ENCODE results near the gene ZNF566. TPM values are rescaled to one million over a fixed set of nuclear protein-coding genes. Genes with fewer than 3 reads are reported as not detected.
"Not testable (repeated sequence)": the region's sequence is repeated elsewhere in the genome, so short reads cannot be mapped to it uniquely, and the experiment has no call there.

ZNF566 gene
- 35.3 TPM for total RNA-seq

- DNase-seq = peak; percentile 98
These were observed at the start of gene ZNF566 for GRCh38 chr19:36489118-36489919. Gene ZNF566 (minus strand): TSS chr19:36489561. CDS start chr19:36476557, 13,004 bp downstream.

DNA sequence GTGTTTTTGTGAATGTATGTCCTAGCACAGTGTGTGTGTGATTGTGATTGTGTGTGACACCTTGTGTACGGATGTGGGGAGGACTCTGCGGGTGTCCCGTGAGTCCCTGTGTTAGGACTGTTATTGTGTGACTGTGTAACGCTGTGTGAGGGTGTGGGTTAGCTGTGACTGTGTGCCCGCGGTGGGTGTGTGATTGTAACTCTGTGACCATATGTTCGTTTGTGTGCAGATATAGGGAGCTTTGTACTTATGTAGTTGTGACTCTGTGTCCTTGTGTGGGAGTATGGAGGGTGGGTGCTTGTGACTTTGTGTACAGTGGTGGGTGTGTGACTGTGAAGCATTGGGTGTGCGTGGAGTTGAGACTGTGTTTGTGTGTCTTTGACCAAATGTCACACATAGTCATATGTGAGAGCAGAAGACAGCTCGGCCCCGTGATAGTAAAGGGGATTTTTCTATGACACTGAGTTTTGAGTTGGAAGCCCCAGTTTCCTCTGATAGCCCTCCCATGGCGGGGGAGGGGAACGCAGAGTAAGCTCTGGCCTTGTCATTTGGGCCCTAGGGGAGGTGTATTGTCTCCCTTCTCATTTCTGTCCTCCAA is 39.7 kb upstream of the ZNF566 start:
- DNase-seq = no peak

DNA sequence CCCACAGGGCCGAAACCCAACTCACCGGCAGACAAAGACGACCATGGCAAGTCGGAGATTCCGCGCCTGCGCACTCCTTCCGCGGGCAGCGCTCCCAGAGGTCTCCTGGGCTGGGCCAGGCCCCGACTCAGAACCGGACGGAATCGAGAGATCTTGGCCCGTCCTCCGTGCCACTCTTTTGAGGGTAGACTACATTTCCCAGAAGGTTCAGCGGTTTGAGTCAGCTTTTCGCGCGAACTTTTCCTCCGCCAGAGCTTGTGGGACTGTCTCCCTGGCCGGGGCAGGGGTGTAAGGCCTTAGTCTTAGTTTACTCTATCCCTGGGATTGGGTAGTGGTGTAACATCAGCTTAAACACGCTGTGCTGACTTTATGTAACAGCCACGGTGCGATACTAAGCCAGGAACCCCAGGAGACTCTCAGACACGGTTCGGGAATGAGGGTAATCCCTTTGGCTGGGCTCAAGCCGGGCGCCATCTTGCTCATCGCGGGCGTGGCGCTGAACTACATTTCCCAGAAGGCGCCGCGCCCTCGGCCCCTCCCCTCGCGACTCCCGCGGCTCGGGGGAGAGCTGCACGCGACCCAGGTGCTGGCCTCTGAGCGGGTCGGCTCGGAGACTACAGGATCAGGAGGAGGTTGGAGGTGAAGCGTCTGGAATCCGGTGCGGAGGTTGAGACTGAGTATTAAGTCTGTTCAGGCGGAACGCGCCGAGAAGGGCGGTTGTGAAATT is 39.0 kb upstream of the ZNF566 start, which contains the start of gene ZNF260:
TSS of gene ZNF260 (minus strand) at position 78 of the 727 bp plus-strand sequence. CDS start 13,033 bp downstream, outside the sequence.
- DNase-seq = peak; percentile 99

DNA sequence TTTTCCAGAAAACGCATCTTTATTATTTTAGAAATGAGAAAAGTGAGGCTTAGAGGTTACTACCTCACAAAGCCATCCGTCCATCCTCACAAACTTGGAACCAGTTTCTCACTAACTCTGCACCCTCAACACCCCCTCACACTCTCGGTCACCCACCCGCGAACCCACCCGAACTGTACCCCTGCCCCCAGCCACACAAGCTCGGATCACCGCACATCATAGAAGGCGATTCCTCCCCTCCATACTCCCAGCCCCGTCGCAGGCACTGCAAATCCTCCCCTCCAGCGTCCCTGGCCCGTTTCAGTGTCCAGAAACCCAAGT is 38.5 kb upstream of the ZNF566 start:
- DNase-seq = no peak

GRCh38 chr19:36527341-36527740 is 38.0 kb upstream of the ZNF566 start:
- peak; percentile 16 for DNase-seq

GRCh38 chr19:36526581-36526980 is 37.2 kb upstream of the ZNF566 start:
- DNase-seq = no peak

- no peak for DNase-seq
These were observed 35.3 kb upstream of the ZNF566 start for GRCh38 chr19:36524617-36525016.

DNA sequence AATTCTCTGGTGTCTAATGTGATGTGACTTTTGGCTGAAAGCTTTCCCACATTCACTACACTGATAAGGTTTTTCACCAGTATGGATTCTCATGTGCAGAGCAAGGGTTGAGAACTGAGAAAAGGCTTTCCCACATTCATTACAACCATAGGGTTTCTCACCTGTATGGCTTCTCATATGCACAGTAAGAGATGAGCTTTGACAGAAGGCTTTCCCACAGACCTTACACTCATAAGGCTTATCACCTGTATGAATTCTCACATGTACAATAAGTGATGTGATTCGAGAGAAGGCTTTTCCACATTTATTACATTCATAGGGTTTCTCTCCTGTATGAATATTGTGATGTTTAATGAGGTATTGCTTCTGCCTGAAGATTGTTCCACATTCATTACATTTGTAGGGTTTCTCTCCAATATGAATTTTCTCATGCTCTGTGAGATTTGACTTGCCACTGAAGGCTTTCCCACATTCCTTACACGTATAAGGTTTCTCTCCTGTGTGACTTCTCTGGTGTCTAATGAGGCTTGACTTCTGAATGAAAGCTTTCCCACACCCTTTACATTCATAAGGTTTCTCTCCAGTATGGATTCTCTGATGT is 24.8 kb upstream of the ZNF566 start:
- DNase-seq = no peak

- DNase-seq = no peak
These were observed 19.0 kb upstream of the ZNF566 start for GRCh38 chr19:36508325-36508724.

DNA sequence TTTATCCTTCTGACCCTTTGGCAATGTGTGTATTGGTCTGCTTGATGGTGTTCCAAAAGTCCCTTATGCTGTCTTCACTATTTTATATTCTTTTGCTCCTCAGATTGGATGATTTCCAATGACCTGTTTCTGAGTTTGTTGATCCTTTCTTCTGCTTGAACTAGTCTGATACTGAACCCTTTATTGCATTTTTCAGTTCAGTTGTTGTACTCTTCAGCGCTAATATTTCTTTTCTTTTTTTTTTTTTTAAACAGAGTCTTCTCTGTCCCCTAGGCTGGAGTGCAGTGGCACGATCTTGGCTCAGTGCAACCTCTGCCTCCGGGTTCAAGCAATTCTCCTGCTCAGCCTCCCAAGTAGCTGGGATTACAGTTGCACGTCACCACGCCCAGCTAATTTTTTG is 12.6 kb upstream of the ZNF566 start:
- no peak for DNase-seq

GRCh38 chr19:36497001-36497400 is 7.6 kb upstream of the ZNF566 start:
- DNase-seq = no peak

GRCh38 chr19:36492689-36493453 is 3.5 kb upstream of the ZNF566 start:
- DNase-seq = peak; percentile 22

DNA sequence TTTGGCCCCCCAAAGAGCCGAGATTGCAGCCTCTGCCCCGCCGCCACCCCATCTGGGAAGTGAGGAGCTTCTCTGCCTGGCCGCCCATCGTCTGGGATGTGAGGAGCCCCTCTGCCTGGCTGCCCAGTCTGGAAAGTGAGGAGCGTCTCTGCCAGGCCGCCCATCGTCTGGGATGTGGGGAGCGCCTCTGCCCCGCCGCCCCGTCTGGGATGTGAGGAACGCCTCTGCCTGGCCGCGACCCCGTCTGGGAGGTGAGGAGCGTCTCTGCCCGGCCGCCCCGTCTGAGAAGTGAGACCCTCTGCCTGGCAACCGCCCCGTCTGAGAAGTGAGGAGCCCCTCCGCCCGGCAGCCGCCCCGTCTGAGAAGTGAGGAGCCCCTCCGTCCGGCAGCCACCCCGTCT is 1.5 kb upstream of the ZNF566 start:
- not testable (repeated sequence) for DNase-seq

- DNase-seq = no peak
These were observed 607 bp upstream of the ZNF566 start for GRCh38 chr19:36489920-36490415.

- DNase-seq = peak; percentile 36
These were observed 579 bp downstream of the ZNF566 start for GRCh38 chr19:36488846-36489117.

DNA sequence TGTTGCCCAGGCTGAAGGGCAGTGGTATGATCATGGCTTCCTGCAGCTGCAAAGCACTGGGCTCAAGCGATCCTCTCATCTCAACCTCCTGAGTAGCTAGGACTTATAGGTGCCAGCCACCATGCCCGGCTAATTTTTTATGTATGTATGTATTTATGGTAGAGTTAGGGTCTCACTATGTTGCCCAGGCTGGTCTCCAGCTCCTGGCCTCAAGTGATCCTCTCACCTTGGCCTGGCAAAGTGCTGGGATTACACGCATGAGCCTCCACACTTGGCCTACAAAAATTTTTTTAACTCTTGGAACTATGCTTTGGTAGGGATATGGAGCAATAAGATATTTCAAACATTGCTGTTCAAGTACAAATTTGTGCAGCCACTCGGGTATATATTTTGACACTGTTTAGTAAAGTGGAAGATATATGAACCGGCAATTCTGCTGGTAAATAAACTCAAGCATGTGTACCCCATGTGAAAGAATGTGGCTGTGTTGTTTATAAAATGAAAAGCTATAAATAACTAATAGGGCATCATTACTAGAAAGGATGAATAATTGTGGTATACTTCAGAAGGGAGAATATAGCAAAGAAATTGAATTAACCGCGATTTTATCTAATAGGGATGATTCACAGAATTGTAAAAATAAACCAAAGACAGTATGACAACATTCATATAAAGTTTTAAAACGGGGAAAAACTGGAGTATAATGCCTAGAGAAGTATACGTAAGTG is 1.1 kb downstream of the ZNF566 start:
- no peak for DNase-seq

GRCh38 chr19:36483653-36484052 is 5.7 kb downstream of the ZNF566 start:
- no peak for DNase-seq

- DNase-seq = no peak
These were observed 6.5 kb downstream of the ZNF566 start for GRCh38 chr19:36482876-36483275.

DNA sequence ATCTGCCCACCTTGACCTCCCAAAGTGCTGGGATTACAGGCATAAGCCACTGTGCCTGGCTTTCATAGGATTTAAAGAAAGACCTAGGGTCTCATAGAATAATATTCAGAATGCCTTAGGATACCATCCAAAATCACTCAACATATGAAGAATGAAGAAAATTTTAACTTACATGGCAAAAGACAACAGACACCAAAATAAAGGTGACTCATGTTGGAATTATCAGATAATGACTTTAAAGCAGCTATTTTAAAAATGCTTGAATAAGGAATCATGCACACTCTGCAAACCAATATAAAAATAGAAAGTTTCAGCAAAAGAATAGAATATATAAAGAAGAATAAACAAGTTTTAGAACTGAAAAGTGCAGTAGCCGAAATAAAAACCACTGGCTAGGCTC is 29.3 kb downstream of the ZNF566 start:
- no peak for DNase-seq

DNA sequence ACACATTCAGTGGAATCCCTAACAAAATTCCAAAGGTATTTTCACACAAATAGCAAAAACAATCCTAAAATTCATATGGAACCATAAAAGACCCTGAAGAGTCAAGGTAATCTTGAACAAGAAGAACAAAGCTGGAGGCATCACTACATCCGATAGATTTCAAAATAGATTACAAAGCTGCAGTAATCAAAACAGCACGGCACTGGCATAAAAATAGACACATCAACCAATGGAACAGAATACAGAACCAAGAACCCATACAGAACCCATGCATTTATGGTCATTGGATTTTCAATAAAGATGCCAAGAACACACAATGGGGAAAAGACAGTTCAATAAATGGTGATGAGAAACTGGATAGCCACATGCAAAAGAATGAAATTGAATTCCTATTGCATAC is 32.5 kb downstream of the ZNF566 start:
- no peak for DNase-seq

DNA sequence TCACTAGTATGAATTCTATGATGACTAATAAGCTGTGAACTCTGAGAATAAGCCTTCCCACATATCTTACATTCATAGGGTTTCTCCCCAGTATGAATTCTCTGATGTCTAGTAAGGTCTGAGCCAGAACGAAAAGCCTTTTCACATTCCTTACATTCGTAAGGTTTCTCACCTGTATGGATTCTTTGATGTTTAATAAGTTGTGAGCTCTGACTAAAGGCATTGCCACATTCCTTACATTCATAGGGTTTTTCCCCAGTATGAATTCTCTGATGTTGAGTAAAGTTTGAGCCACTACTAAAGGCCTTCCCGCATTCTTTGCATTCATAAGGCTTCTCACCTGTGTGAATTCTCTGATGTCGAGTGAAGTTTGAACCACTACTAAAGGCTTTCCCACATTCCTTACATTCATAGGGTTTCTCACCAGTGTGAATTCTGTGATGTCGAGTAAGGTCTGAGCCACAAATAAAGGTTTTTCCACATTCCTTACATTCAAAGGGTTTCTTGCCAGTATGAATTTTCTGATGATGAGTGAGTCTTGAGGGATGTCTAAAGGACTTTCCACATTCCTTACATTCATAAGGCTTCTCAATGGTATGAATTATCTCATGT is 40.2 kb downstream of the ZNF566 start:
- no peak for DNase-seq
